ENCODE results near the gene SEC24D. TPM values are rescaled to one million over a fixed set of nuclear protein-coding genes. Genes with fewer than 3 reads are reported as not detected.
A peak's percentile ranks its signal among the peaks of the same experiment; 100 is the strongest.

Gene SEC24D
- total and polyA plus RNA-seq, 5 donors: 7.3 to 37.1 (median 17.4) TPM

DNA sequence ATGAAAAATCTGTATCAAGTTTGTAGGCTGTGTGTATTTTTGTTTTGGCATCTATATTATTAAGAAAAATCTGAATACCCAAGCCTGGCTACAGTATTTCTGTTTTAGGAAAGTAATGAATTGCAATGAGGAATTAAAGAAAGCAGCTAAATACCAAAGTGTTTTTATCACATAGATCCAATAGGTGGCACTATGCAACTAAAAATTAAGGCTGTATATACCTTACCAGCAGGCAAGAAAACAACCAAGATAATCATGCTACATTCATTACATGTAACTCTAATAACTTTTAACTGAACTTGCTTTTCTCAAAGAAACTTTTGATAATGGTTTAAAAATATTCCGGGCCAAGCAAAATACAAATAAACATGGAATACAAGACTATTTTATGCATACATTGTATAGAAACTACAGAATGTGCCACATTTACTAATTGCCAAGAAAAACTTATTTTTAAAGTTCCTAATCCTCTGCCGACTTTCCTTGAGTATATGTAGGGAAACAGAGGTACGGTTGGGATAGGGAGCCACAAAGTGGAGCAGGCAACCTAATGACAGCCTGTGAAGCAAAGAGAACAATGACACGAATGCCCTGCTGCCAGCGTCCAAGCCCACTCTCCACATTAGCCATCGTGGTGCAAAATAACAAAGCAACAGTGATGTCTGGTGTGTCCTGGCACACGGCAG is 63.7 kb downstream of the SEC24D start:
- DNase-seq: no peak
- Histone ChIP-seq H3K27me3 (ENCODE audit: control insufficient read depth, insufficient read depth) (no peaks in the 10 kb centered on the region), H3K9me3 (ENCODE audit: control insufficient read depth, low read length) (no peaks in the 10 kb centered on the region), H3K4me1 (ENCODE audit: control insufficient read depth, insufficient read depth, low read length) (peaks cover 6% of the 10 kb centered on the region), H3K4me3 (ENCODE audit: low read length) (no peak overlapping the region), H3K27ac (ENCODE audit: low read length) (peak overlapping the region; percentile 39)
- intact Hi-C loops (cut with DNase I): loop anchor here in 2 of 4 donors (2.0 to 10.0 kb wide), 4 partner anchors 31 to 193 kb away; partner anchors contain the start of gene SYNPO2 (in 2 of the 2)
- ATAC-seq: peak; percentile 81 to 82
- WGBS: 25% methylated on average over 7 of the region's 7 CpGs

DNA sequence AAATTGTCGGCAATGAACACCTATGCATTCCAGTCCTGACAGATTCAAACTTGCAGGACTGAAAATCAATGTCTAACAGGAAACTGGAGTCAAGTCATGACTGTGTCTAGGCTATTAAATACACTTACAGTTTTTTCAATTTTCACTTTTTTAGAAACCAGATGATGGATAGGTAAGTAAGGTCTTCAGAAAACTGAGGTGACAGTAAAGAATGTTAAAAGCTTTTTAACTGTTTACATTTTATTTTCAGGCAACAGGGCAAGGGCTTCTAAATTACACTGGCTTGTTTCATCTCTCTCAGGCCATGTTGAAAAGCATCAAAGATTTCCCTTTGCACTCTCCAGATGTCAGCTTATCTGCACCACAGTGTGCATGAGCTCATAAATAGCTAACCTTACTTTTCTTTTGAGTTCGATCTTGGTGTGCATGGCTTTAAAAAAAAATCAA is 65.2 kb downstream of the SEC24D start:
- Histone ChIP-seq H3K4me1 (ENCODE audit: control insufficient read depth, insufficient read depth, low read length) (peaks cover 8% of the 10 kb centered on the region), H3K4me3 (ENCODE audit: low read length) (no peak overlapping the region), H3K27ac (ENCODE audit: low read length) (no peak overlapping the region), H3K27me3 (ENCODE audit: control insufficient read depth, insufficient read depth) (no peaks in the 10 kb centered on the region), H3K9me3 (ENCODE audit: control insufficient read depth, low read length) (no peaks in the 10 kb centered on the region)
- intact Hi-C loops (cut with DNase I): loop anchor here in 2 of 4 donors (5.0 to 10.0 kb wide), 3 partner anchors 114 to 194 kb away; partner anchors contain the start of gene SYNPO2 (in 2 of the 2)
- 38% methylated on average over 2 of the region's 2 CpGs for WGBS
- DNase-seq (no peak), ATAC-seq (peak in 1 of 2 donors; percentile 44)

DNA sequence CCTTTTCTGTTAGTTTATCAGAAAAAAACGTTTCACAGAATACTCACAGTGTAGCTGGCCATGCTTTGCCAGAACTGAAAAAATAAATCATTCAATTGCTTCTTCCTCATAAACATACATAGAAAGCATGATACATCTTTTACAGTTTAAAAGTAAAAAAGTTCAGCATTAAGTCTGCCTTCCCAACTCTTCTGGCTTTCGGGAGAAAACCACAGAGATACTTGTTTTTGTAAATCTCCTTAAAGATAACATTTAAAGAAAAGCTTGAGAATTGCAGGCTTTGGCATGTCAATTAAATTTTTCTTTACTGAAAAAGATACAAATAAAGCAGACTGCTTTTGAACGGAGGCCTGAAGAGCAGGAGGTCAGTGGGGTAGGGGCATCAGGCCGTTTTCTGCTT is 66.8 kb downstream of the SEC24D start:
- Histone ChIP-seq H3K27ac (ENCODE audit: low read length) (no peak overlapping the region), H3K27me3 (ENCODE audit: control insufficient read depth, insufficient read depth) (no peaks in the 10 kb centered on the region), H3K4me3 (ENCODE audit: low read length) (no peak overlapping the region), H3K9me3 (ENCODE audit: control insufficient read depth, low read length) (no peaks in the 10 kb centered on the region), H3K4me1 (ENCODE audit: control insufficient read depth, insufficient read depth, low read length) (peaks cover 8% of the 10 kb centered on the region)
- WGBS: 58% methylated on average over 4 of the region's 4 CpGs
- intact Hi-C loops (cut with DNase I): loop anchor here in 2 of 4 donors (10.0 kb wide), 2 partner anchors 116 to 196 kb away; partner anchors contain the start of gene SYNPO2 (in 1 of the 2)
- DNase-seq (no peak), ATAC-seq (no peak)

DNA sequence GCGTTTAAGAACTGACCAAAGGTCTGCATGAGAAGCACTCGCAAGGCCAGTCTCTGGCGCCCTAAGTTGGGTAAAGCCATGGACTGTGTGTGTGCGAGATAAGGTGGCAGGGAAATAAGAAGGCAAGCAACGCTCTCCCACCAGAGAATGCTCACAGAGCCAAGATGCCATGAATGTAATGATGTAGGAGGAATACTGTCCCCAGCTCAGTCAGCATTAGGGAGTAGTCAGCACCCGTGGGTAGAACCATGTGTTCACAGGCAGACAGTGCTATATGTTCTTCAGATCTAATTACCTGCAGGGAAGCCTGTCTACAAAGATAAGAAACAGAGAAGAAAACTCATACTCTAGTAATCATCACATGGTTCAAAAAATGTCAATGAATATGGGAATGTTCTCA is 68.8 kb downstream of the SEC24D start:
- no peak for ATAC-seq
- 93% methylated on average over 6 of the region's 6 CpGs for WGBS
- Histone ChIP-seq H3K4me1 (ENCODE audit: control insufficient read depth, insufficient read depth, low read length) (peaks cover 5% of the 10 kb centered on the region), H3K27me3 (ENCODE audit: control insufficient read depth, insufficient read depth) (no peaks in the 10 kb centered on the region), H3K9me3 (ENCODE audit: control insufficient read depth, low read length) (no peaks in the 10 kb centered on the region), H3K4me3 (ENCODE audit: low read length) (no peak overlapping the region), H3K27ac (ENCODE audit: low read length) (peak overlapping the region; percentile 36)
- intact Hi-C loops (cut with DNase I): loop anchor here in 2 of 4 donors (10.0 kb wide), 2 partner anchors 118 to 198 kb away; partner anchors contain the start of gene SYNPO2 (in 1 of the 2)
- DNase-seq: no peak

DNA sequence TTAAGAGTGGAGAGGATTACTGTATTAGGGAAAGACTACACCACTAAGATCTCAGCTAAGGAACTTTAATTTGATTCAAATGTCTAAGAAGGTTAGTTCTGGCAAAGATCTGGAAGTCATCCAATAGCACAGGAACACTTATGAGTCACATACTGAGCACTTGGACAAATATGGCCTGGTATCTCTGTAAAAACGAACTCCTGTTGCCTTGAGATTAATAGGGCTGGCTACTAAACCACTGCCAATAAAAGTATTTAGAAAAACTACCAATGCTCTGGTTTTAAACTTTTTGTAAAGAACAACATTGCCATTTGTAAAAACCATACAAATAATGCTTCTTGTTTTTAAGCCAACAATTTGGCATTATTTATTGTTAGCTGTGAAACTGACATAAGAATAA is 70.5 kb downstream of the SEC24D start:
- Histone ChIP-seq H3K4me1 (ENCODE audit: control insufficient read depth, insufficient read depth, low read length) (peaks cover 5% of the 10 kb centered on the region), H3K4me3 (ENCODE audit: low read length) (no peak overlapping the region), H3K27me3 (ENCODE audit: control insufficient read depth, insufficient read depth) (no peaks in the 10 kb centered on the region), H3K9me3 (ENCODE audit: control insufficient read depth, low read length) (no peaks in the 10 kb centered on the region), H3K27ac (ENCODE audit: low read length) (no peak overlapping the region)
- WGBS: 16% methylated on average over 1 of the region's 1 CpG
- intact Hi-C loops (cut with DNase I): loop anchor here in 2 of 4 donors (10.0 kb wide), 2 partner anchors 119 to 199 kb away; partner anchors contain the start of gene SYNPO2 (in 1 of the 2)
- DNase-seq (no peak), ATAC-seq (peak; percentile 86 to 94)

DNA sequence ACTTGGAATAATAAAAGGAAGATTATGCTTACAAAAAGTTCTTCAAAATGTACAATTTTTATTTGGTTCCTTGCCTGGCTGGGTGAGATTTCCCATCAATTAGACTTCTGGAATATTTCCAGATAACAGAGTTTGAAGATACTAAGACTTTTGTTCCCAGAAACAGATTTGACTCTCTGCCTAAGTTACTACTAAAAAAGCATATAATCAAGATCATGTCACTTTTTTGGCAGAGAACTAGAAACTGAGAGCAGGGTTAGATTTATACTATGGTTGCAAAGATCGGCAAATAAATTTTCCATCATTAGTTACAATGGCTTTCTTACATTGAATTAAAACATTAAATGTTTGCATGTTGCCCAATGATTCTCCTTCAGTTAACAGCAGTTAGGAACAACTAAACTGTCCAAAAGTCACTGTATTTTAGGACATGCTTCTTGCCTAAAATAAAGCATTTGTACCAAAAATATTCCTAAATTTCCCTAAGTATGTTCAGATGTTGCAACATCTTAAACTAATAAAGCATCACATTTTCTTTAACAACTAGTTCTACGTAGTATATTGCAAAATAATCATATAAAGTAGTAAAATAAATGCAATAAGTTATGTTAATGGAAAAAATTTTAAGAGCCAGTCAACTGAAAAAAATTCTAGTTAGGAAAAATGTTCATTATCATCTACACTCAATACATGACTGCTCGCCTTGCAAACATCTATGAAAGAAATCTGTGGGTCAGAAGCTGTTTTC is 73.0 kb downstream of the SEC24D start:
- Histone ChIP-seq H3K27ac (ENCODE audit: low read length) (no peak overlapping the region), H3K9me3 (ENCODE audit: control insufficient read depth, low read length) (no peaks in the 10 kb centered on the region), H3K27me3 (ENCODE audit: control insufficient read depth, insufficient read depth) (no peaks in the 10 kb centered on the region), H3K4me3 (ENCODE audit: low read length) (no peak overlapping the region), H3K4me1 (ENCODE audit: control insufficient read depth, insufficient read depth, low read length) (peaks cover 5% of the 10 kb centered on the region)
- DNase-seq: no peak
- intact Hi-C loops (cut with DNase I): loop anchor here in 2 of 4 donors (10.0 kb wide), 2 partner anchors 122 to 202 kb away; partner anchors contain the start of gene SYNPO2 (in 1 of the 2)
- 59% methylated on average over 3 of the region's 3 CpGs for WGBS
- no peak for ATAC-seq

DNA sequence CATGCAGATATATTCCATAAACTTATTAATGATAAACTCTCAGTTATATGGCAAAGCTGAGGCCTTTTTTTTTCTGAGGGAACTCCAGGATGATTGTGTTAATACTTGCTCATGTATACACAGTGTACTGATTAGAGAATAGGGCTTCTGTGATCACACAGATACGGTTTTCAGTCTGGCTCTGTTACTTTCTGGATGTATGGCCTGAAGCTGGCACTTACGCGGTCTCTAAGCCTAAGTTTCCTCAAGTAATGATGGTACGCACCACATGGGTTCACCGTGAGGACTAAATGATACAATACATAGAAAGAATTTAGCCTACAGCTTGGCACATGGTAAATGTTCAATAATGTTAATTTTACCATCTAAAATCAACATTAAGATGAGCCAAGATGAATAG is 73.8 kb downstream of the SEC24D start:
- Histone ChIP-seq H3K27me3 (ENCODE audit: control insufficient read depth, insufficient read depth) (no peaks in the 10 kb centered on the region), H3K4me1 (ENCODE audit: control insufficient read depth, insufficient read depth, low read length) (peaks cover 4% of the 10 kb centered on the region), H3K9me3 (ENCODE audit: control insufficient read depth, low read length) (no peaks in the 10 kb centered on the region), H3K4me3 (ENCODE audit: low read length) (no peak overlapping the region), H3K27ac (ENCODE audit: low read length) (peak overlapping the region; percentile 64)
- 52% methylated on average over 5 of the region's 5 CpGs for WGBS
- intact Hi-C loops (cut with DNase I): loop anchor here in 2 of 4 donors (10.0 kb wide), 2 partner anchors 123 to 203 kb away; partner anchors contain the start of gene SYNPO2 (in 1 of the 2)
- DNase-seq (no peak), ATAC-seq (no peak)

DNA sequence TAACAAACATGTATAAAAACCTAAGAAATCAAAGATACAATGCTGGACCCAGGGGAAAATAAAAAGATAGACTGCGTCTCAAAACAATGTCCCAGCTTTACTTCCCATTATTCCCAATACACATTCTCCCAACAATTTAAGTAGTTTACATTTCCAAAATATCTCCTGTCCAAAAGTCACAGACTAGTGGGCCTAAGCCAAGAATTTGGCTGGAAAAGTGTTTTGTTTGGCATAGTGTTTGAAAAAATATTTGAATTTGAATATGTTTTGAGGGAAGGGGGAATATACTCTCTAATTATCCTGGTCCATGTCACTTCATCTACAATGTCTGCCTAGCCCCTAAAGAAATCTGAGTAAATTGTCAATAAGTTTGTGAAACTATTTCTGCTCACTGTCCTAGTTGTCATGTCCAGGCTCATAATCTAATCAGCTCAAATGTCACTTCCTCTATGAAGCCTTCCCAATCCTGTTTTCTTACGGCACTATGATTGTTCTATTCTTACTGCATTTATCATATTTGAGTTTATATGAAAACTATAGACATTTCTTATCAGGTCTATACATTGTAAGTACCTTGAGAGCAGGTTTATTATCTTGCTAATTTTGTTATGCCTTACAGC is 74.4 kb downstream of the SEC24D start:
- peak in 1 of 2 donors; percentile 12 for ATAC-seq
- no peak overlapping the region for H3K27ac ChIP-seq (ENCODE audit: low read length)
- no peak overlapping the region for H3K4me3 ChIP-seq (ENCODE audit: low read length)
- H3K4me1 ChIP-seq (ENCODE audit: control insufficient read depth, insufficient read depth, low read length): peaks cover 2% of the 10 kb centered on the region
- 29% methylated on average over 2 of the region's 2 CpGs for WGBS
- H3K27me3 ChIP-seq (ENCODE audit: control insufficient read depth, insufficient read depth): no peaks in the 10 kb centered on the region
- no peak for DNase-seq
- intact Hi-C loops (cut with DNase I): loop anchor here in 2 of 4 donors (10.0 kb wide), 2 partner anchors 123 to 203 kb away; partner anchors contain the start of gene SYNPO2 (in 1 of the 2)
- H3K9me3 ChIP-seq (ENCODE audit: control insufficient read depth, low read length): no peaks in the 10 kb centered on the region

DNA sequence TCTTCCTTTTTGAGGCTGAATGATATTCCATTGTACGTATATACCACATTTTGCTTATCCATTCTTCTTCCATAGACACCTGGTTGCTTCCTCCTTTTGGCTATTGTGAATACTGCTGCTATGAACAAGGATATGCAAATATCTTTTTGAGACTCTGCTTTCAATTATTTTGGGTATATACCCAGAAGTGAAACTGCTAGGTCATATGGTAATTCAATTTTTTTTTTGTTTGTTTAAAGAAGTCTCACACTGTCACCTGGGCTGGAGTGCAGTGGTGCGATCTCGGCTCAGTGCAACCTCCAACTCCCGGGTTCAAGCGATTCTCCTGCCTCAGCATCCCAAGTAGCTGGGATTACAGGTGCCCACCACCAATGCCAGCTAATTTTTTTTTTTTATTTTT is 75.4 kb downstream of the SEC24D start:
- no peak for DNase-seq
- Histone ChIP-seq H3K27me3 (ENCODE audit: control insufficient read depth, insufficient read depth) (no peaks in the 10 kb centered on the region), H3K27ac (ENCODE audit: low read length) (no peak overlapping the region), H3K9me3 (ENCODE audit: control insufficient read depth, low read length) (no peaks in the 10 kb centered on the region), H3K4me3 (ENCODE audit: low read length) (no peak overlapping the region), H3K4me1 (ENCODE audit: control insufficient read depth, insufficient read depth, low read length) (peaks cover 6% of the 10 kb centered on the region)
- intact Hi-C loops (cut with DNase I): loop anchor here in 2 of 4 donors (10.0 kb wide), 2 partner anchors 124 to 204 kb away; partner anchors contain the start of gene SYNPO2 (in 1 of the 2)
- 97% methylated on average over 5 of the region's 5 CpGs for WGBS
- no peak for ATAC-seq

DNA sequence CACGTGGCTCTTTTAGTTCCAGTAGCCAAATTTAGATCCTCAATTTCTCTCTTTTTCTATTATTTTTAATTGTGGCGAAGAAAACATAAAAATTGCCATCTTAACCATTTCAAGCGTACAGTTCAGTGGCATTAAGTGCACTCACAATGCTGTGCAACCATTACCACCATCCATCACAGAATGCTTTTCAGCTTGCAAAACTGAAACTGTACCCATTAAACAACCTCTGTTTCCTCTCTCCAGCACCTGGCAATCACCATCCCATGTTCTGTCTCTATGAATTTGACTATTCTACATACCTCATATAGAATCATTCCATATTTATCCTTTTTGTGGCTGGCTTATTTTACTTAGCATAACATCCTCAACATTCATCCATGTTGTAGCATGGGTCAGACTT is 75.8 kb downstream of the SEC24D start:
- Histone ChIP-seq H3K9me3 (ENCODE audit: control insufficient read depth, low read length) (no peaks in the 10 kb centered on the region), H3K4me3 (ENCODE audit: low read length) (no peak overlapping the region), H3K27ac (ENCODE audit: low read length) (no peak overlapping the region), H3K4me1 (ENCODE audit: control insufficient read depth, insufficient read depth, low read length) (peaks cover 6% of the 10 kb centered on the region), H3K27me3 (ENCODE audit: control insufficient read depth, insufficient read depth) (no peaks in the 10 kb centered on the region)
- 88% methylated on average over 3 of the region's 3 CpGs for WGBS
- DNase-seq: no peak
- intact Hi-C loops (cut with DNase I): loop anchor here in 2 of 4 donors (10.0 kb wide), 2 partner anchors 125 to 205 kb away; partner anchors contain the start of gene SYNPO2 (in 1 of the 2)
- ATAC-seq: no peak
